ENCODE data around the gene PTPRO. TPM values are rescaled to one million over a fixed set of nuclear protein-coding genes. Genes with fewer than 3 reads are reported as not detected.

The PTPRO gene
- total RNA-seq, 1 donor from 2014 or later = 0.74 TPM

DNA sequence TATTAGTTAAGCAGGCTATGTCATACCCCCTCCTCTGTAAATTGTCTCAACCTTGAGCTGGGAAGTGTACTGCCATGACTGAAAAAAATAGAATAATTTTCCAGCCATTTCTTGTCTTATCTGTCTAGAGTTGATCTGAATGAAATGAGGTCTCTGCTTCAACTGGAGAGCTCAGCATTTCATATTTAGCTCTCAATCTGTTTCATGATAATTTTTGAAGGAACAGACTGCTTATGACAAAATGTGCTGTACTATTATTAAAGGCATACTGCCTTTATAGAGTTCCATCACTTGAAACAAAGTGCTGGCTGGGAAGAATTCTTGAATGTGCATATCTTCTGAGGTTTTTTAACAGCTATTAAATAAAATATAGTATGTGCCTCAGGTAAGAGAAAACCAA is 19.1 kb downstream of the PTPRO start:
- H3K36me3 Mint-ChIP-seq (ENCODE audit: low read depth, unreplicated experiment) = no peaks in the 10 kb centered on the region

DNA sequence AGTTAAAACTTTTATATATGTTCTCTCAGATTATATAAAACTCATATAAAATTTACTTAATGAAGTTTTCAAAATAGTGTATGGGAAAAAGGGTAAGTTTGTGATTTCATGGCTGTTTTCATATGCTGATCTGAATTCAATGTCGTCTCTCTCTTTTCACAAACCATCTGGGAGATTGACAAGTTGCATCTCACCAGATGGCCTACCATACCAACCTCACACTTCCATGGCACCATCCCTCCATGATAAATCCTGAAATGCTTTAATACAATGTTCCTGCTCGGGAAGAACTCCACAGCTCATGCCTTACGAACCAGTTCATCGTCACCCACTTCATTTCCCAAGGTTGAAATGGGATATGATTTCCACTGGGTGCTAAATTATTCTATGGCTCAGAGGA is 22.3 kb downstream of the PTPRO start:
- Mint-ChIP-seq H3K4me1 (ENCODE audit: unreplicated experiment) (no peaks in the 10 kb centered on the region), H3K27me3 (ENCODE audit: unreplicated experiment) (no peaks in the 10 kb centered on the region), H3K9me3 (ENCODE audit: unreplicated experiment) (no peaks in the 10 kb centered on the region), H3K4me3 (ENCODE audit: unreplicated experiment) (no peak overlapping the region), H3K36me3 (ENCODE audit: low read depth, unreplicated experiment) (no peaks in the 10 kb centered on the region), H3K27ac (ENCODE audit: unreplicated experiment) (no peak overlapping the region)
- no peak for DNase-seq (ENCODE audit: low spot score)
- TF ChIP-seq, protein P1, sequence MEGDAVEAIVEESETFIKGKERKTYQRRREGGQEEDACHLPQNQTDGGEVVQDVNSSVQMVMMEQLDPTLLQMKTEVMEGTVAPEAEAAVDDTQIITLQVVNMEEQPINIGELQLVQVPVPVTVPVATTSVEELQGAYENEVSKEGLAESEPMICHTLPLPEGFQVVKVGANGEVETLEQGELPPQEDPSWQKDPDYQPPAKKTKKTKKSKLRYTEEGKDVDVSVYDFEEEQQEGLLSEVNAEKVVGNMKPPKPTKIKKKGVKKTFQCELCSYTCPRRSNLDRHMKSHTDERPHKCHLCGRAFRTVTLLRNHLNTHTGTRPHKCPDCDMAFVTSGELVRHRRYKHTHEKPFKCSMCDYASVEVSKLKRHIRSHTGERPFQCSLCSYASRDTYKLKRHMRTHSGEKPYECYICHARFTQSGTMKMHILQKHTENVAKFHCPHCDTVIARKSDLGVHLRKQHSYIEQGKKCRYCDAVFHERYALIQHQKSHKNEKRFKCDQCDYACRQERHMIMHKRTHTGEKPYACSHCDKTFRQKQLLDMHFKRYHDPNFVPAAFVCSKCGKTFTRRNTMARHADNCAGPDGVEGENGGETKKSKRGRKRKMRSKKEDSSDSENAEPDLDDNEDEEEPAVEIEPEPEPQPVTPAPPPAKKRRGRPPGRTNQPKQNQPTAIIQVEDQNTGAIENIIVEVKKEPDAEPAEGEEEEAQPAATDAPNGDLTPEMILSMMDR (IDR thresholded peaks at IDR 0.05; ENCODE audit: unreplicated experiment) = no peak

More for the DNA sequence above, 19.1 kb downstream of the PTPRO start:
- TF ChIP-seq, protein P1 (IDR thresholded peaks at IDR 0.05; ENCODE audit: unreplicated experiment) = no peak
- Mint-ChIP-seq H3K4me3 (ENCODE audit: unreplicated experiment) (no peak overlapping the region), H3K4me1 (ENCODE audit: unreplicated experiment) (no peaks in the 10 kb centered on the region), H3K9me3 (ENCODE audit: unreplicated experiment) (no peaks in the 10 kb centered on the region), H3K27me3 (ENCODE audit: unreplicated experiment) (no peaks in the 10 kb centered on the region), H3K27ac (ENCODE audit: unreplicated experiment) (no peak overlapping the region)
- no peak for DNase-seq (ENCODE audit: low spot score)

DNA sequence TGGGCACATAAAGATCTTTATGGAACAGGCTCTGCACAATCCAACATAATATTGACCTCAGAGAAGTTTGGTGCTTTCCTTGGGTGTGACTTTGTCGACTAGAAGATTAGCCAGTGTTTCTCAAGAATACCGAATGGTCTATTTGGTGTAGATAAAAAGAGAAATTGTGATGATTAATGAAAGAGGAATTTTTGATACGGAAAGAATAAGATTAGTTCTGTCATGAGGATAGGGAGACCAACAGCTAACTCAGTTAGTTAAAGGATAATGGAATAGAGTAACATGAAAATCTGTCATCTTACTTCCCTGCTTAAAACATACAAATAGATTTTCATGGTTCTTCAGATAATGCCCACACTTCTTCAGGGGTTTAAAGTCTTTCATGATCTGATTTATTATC is 24.2 kb downstream of the PTPRO start:
- H3K4me3 Mint-ChIP-seq (ENCODE audit: unreplicated experiment) = no peak overlapping the region

DNA sequence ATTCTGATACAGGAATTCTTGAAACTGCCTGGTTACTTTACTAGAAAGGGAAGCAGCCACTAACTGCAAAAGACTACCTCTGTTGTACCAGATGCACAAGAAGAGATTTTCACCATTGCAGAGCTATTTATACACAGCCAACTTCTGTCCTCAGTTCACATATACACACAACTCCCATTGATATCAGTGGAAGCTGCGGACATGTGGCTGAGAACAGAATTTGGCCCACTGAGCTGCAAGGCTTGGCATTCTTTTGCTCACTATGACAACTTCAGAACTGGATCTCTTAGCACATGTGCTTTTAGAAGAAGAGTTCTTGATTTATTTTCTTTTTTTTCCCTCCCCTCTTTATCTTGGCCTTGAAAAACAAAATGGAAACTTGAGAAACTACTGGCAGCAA is 28.3 kb downstream of the PTPRO start:
- no peak overlapping the region for H3K4me3 Mint-ChIP-seq (ENCODE audit: unreplicated experiment)
- no peak overlapping the region for H3K27ac Mint-ChIP-seq (ENCODE audit: unreplicated experiment)
- H3K27me3 Mint-ChIP-seq (ENCODE audit: unreplicated experiment) = no peaks in the 10 kb centered on the region
- TF ChIP-seq, protein P1 (IDR thresholded peaks at IDR 0.05; ENCODE audit: unreplicated experiment) = no peak
- H3K36me3 Mint-ChIP-seq (ENCODE audit: low read depth, unreplicated experiment) = no peaks in the 10 kb centered on the region
- H3K4me1 Mint-ChIP-seq (ENCODE audit: unreplicated experiment) = no peaks in the 10 kb centered on the region
- DNase-seq (ENCODE audit: low spot score) = no peak
- H3K9me3 Mint-ChIP-seq (ENCODE audit: unreplicated experiment) = no peaks in the 10 kb centered on the region

More for the DNA sequence above, 24.2 kb downstream of the PTPRO start:
- Mint-ChIP-seq H3K4me1 (ENCODE audit: unreplicated experiment) (no peaks in the 10 kb centered on the region), H3K36me3 (ENCODE audit: low read depth, unreplicated experiment) (no peaks in the 10 kb centered on the region), H3K27me3 (ENCODE audit: unreplicated experiment) (no peaks in the 10 kb centered on the region), H3K9me3 (ENCODE audit: unreplicated experiment) (no peaks in the 10 kb centered on the region), H3K27ac (ENCODE audit: unreplicated experiment) (no peak overlapping the region)
- TF ChIP-seq, protein P1 (IDR thresholded peaks at IDR 0.05; ENCODE audit: unreplicated experiment) = no peak
- no peak for DNase-seq (ENCODE audit: low spot score)

DNA sequence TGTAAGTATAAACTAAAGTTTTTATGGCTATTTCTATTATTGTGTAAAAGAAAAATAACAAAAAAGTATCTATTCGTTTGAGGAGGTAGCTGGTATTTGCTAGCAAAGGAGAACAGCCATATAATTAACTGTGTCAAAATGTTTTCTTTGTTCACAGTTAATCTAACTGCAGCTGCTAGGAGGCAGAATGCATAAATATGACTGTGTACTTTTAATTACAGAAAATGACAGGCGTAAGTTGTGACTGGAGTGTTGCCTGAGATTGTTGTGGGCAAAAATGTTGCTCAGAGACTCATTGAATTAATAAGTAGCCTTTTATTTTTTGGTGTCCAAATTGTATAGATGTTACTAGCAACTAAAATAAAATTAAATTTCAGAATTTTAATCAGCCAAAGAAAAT is 33.5 kb downstream of the PTPRO start:
- H3K27ac Mint-ChIP-seq (ENCODE audit: unreplicated experiment) = no peak overlapping the region
- TF ChIP-seq, protein P1 (IDR thresholded peaks at IDR 0.05; ENCODE audit: unreplicated experiment) = no peak
- no peaks in the 10 kb centered on the region for H3K9me3 Mint-ChIP-seq (ENCODE audit: unreplicated experiment)
- H3K4me1 Mint-ChIP-seq (ENCODE audit: unreplicated experiment) = no peaks in the 10 kb centered on the region
- DNase-seq (ENCODE audit: low spot score) = no peak
- no peaks in the 10 kb centered on the region for H3K27me3 Mint-ChIP-seq (ENCODE audit: unreplicated experiment)
- no peaks in the 10 kb centered on the region for H3K36me3 Mint-ChIP-seq (ENCODE audit: low read depth, unreplicated experiment)
- no peak overlapping the region for H3K4me3 Mint-ChIP-seq (ENCODE audit: unreplicated experiment)

Data from endothelial cell (in vitro differentiated cells).